Stomach (tissue), 9 donors: ENCODE results near the gene ERC1. TPM values are rescaled to one million over a fixed set of nuclear protein-coding genes. Genes with fewer than 3 reads are reported as not detected.

Experiments used
- DNase-seq, 2 donors: peaks; one replicate each; pipeline versions ENCODE4 v3.0.0 to v3.0.0-alpha.2; 2013 to 2019
- H3K27ac ChIP-seq, 5 donors: fragments of 200-600 bp in 4 of 5; sonication (generic) in 4 of 5; one replicate each; pipeline ENCODE4 v1.5.1; 2013 to 2019; ENCODE audit warnings: mild to moderate bottlenecking in 1 of 5, moderate library complexity in 1 of 5
- H3K27me3 ChIP-seq, 3 donors: fragments of 200-600 bp; sonication (generic); one replicate each; pipeline ENCODE4 v1.5.1; 2017 to 2019; ENCODE audit warnings: mixed run types in 1 of 3
- H3K36me3 ChIP-seq, 4 donors: fragments of 200-600 bp; sonication (generic); 1 replicate in 3 of 4; 2 replicates in 1 of 4; pipeline ENCODE4 v1.5.1; 2016 to 2019
- H3K4me1 ChIP-seq, 4 donors: fragments of 200-600 bp; sonication (generic); one replicate each; pipeline ENCODE4 v1.5.1; 2016 to 2019
- H3K4me3 ChIP-seq, 4 donors: fragments of 200-600 bp; sonication (generic) in 3 of 4; one replicate each; pipeline ENCODE4 v1.5.1; 2016 to 2019; ENCODE audit warnings: mild to moderate bottlenecking in 1 of 4
- H3K9me3 ChIP-seq, 4 donors: fragments of 200-600 bp; sonication (generic); one replicate each; pipeline ENCODE4 v1.5.1; 2016 to 2019
- EP300 ChIP-seq: sonication (generic); formaldehyde crosslinking; IDR thresholded peaks from one replicate; pipeline ENCODE4 v1.6.1; 2017; ENCODE audit warnings: antibody characterized with exemption
- POLR2A ChIP-seq, 4 donors: fragments of 450-650 bp; IDR thresholded peaks; one replicate each; pipeline ENCODE4 v1.6.1; 2016; ENCODE audit warnings: antibody characterized with exemption in 4 of 4, control low read depth in 2 of 4, mild to moderate bottlenecking in 1 of 4, moderate library complexity in 1 of 4
- POLR2AphosphoS5 ChIP-seq, 3 donors: sonication (generic); formaldehyde crosslinking; IDR thresholded peaks; one replicate each; pipeline ENCODE4 v1.6.1; 2016; ENCODE audit warnings: antibody characterized with exemption in 3 of 3
- WGBS, 5 donors: extraction: QIAGEN DNeasy Blood & Tissue Kit in 3 of 5; methylation state at CpG; one replicate each; pipeline versions ENCODE4 v1.1.5 to v1.1.7; 2013 to 2018; 5-methylcytosine and 5-hydroxymethylcytosine counted together
- intact Hi-C: fragments of 100-400 bp; cut with DNase I; formaldehyde crosslinking; loops from one replicate; pipeline ENCODE4 v1.15.1; 2023; ENCODE audit warnings: low total_unique reads
- polyA plus RNA-seq, 3 donors: library from polyadenylated mRNA; stranded (reverse); fragments of 200-250 nt; gene quantifications; one replicate each; pipeline ENCODE4 v1.2.3, GENCODE V29; 2013
- total RNA-seq, 5 donors: library from RNA; depleted of rRNA; stranded (reverse); fragments of >200 nt; gene quantifications; one replicate each; pipeline versions ENCODE4 v1.1.0 to v1.2.3, GENCODE V29; 2014 to 2016
- TF ChIP-seq, protein P1 (sequence below), 7 experiments: fragments of 450-650 bp in 4 of 7; fragments of 200-600 bp in 3 of 7; sonication (generic) in 3 of 7; IDR thresholded peaks; one replicate each; pipeline ENCODE4 v1.5.1; 2016 to 2019; ENCODE audit warnings: antibody characterized with exemption in 7 of 7, control low read depth in 2 of 7, mild to moderate bottlenecking in 1 of 7
- donor health status: healthy with polysubstance abuse.
- donor health status: Bipolar disorder and iron deficiency.
- donor health status: healthy.

ERC1 gene
- total and polyA plus RNA-seq, 8 donors, result 3.8 to 69.4 (median 51.6) TPM

DNA sequence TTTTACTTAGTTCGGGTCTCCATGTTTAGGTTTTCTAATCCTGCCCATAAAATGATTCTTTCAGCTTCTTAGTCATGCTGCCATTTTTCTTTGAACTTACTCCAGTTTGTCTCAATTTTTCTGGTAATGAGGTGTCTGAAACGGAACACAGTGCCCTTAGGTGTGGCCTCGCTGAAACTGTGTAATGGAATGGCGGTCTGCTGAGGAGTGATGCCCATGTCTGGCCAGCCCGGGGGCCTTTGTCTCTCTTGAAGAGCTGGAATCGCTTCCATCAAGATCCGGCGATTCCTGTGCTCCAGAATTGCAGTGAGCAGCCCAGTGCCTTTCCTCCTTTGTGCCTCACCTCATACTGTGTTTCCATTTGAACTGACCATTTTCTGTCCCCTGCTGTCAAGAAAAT lies 490.9 kb downstream of the ERC1 start:
- Histone ChIP-seq H3K4me1 (no peaks in the 10 kb centered on the region), H3K27ac (no peak overlapping the region), H3K27me3 (no peaks in the 10 kb centered on the region), H3K4me3 (no peak overlapping the region), H3K36me3 (peaks cover 0 to 12% (median 2%) of the 10 kb centered on the region in 4 donors), H3K9me3 (no peaks in the 10 kb centered on the region)
- intact Hi-C loops, result no loop called here
- no peak for TF ChIP-seq EP300
- DNase-seq, result no peak
- 85 to 94% (median 93%) methylated on average over 8 of the region's 8 CpGs for WGBS, 5 donors

DNA sequence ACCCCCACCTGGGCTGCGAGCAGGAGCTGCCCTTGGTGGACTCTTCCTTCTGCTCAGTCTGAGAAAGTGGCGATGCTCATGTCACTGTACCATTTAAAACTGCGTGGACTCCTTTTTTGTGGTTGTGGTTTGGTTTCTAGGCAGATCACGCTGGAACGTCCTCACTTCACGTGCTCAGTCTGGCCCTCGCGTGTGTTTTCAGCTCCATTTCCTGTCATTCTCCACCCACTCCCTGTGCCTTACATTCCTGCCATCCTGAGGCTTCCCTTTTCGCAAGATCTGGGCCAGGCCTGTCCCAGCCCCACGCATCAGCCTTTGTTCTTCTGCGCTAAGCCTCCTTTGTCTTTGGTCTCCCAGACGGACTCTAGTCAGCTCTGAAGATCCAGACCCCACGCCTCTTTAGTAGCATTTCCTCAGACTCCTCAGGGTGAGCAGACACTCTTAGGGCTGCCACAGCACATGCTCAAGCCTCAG lies 497.9 kb downstream of the ERC1 start:
- Histone ChIP-seq H3K27me3 (no peaks in the 10 kb centered on the region), H3K4me1 (no peaks in the 10 kb centered on the region), H3K9me3 (no peaks in the 10 kb centered on the region), H3K4me3 (no peak overlapping the region), H3K36me3 (peaks cover 8 to 44% (median 39%) of the 10 kb centered on the region in 4 donors), H3K27ac (peak overlapping the region in 2 of 5 donors; percentile 33 to 38)
- 68 to 82% (median 76%) methylated on average over 13 of the region's 13 CpGs for WGBS, 5 donors
- peak in 1 of 2 donors; percentile 32 for DNase-seq
- no peak for TF ChIP-seq EP300
- intact Hi-C loops, result no loop called here

GRCh38 chr12:1491983-1492697 lies 501.1 kb downstream of the ERC1 start:
- no peak for DNase-seq
- peaks cover 0 to 14% (median 11%) of the 10 kb centered on the region in 4 donors for H3K4me1 ChIP-seq
- intact Hi-C loops, result no loop called here
- WGBS, 5 donors, result 79 to 87% (median 86%) methylated on average over 16 of the region's 16 CpGs
- H3K36me3 ChIP-seq, result peaks cover 8 to 47% (median 44%) of the 10 kb centered on the region in 4 donors
- no peak overlapping the region for H3K4me3 ChIP-seq
- H3K27me3 ChIP-seq, result no peaks in the 10 kb centered on the region
- TF ChIP-seq, protein P1, sequence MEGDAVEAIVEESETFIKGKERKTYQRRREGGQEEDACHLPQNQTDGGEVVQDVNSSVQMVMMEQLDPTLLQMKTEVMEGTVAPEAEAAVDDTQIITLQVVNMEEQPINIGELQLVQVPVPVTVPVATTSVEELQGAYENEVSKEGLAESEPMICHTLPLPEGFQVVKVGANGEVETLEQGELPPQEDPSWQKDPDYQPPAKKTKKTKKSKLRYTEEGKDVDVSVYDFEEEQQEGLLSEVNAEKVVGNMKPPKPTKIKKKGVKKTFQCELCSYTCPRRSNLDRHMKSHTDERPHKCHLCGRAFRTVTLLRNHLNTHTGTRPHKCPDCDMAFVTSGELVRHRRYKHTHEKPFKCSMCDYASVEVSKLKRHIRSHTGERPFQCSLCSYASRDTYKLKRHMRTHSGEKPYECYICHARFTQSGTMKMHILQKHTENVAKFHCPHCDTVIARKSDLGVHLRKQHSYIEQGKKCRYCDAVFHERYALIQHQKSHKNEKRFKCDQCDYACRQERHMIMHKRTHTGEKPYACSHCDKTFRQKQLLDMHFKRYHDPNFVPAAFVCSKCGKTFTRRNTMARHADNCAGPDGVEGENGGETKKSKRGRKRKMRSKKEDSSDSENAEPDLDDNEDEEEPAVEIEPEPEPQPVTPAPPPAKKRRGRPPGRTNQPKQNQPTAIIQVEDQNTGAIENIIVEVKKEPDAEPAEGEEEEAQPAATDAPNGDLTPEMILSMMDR (IDR thresholded peaks at IDR 0.05), result no peak
- no peak for TF ChIP-seq POLR2A (IDR thresholded peaks at IDR 0.05)
- TF ChIP-seq EP300, result no peak
- no peak for TF ChIP-seq POLR2AphosphoS5 (IDR thresholded peaks at IDR 0.05)
- H3K27ac ChIP-seq, result no peak overlapping the region
- H3K9me3 ChIP-seq, result no peaks in the 10 kb centered on the region

DNA sequence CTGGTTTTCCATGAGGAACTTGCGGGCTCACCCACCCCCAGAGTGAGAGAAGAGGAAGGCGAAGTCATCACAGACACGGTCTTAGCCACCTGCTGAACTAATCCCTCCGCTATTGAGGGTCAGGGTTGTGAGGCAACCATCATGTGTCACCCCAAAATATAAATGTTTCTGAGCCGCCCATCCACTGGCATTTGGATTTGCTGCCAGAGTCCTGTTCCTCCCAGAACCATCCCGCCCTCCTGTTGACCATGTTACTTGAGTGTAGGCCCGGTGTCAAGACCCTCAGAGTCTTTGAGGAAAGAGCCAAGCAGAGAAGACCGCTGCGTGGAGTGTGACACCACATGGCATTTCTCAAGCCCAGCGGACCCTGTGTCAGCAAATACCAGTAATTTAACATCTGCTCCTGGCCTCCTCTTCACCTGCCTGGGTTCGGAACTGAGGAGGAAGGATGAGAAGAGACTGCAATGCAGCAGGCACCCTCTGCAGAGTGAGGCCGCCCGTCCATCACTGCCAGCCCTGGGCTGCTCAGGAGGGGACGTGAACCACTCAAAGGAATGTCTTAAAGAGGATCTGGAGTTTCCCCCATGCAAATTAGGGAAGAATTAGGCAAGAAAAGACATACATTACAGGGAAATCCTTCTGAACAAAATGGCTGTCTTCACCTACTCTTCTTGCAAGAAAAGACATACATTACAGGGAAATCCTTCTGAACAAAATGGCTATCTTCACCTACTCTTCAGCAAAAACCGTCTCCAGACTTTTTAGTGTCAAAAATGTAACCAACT lies 502.9 kb downstream of the ERC1 start:
- no peaks in the 10 kb centered on the region for H3K9me3 ChIP-seq
- intact Hi-C loops, result no loop called here
- DNase-seq, result no peak
- no peak overlapping the region for H3K4me3 ChIP-seq
- 95 to 97% (median 97%) methylated on average over 15 of the region's 15 CpGs for WGBS, 5 donors
- no peaks in the 10 kb centered on the region for H3K27me3 ChIP-seq
- TF ChIP-seq, protein P1 (IDR thresholded peaks at IDR 0.05), result no peak
- no peak for TF ChIP-seq POLR2A (IDR thresholded peaks at IDR 0.05)
- no peak for TF ChIP-seq POLR2AphosphoS5 (IDR thresholded peaks at IDR 0.05)
- no peak for TF ChIP-seq EP300
- H3K4me1 ChIP-seq, result peaks cover 0 to 17% (median 11%) of the 10 kb centered on the region in 4 donors
- no peak overlapping the region for H3K27ac ChIP-seq
- H3K36me3 ChIP-seq, result peaks cover 8 to 47% (median 44%) of the 10 kb centered on the region in 4 donors

GRCh38 chr12:1494856-1495255 lies 503.8 kb downstream of the ERC1 start:
- H3K27me3 ChIP-seq, result no peaks in the 10 kb centered on the region
- WGBS, 5 donors, result 90 to 98% (median 95%) methylated on average over 6 to 7 of the region's 7 CpGs

More at GRCh38 chr12:1494856-1495255, 503.8 kb downstream of the ERC1 start:
- peaks cover 8 to 42% (median 41%) of the 10 kb centered on the region in 4 donors for H3K36me3 ChIP-seq
- H3K9me3 ChIP-seq, result no peaks in the 10 kb centered on the region
- intact Hi-C loops, result no loop called here
- no peak overlapping the region for H3K4me3 ChIP-seq
- TF ChIP-seq POLR2A (IDR thresholded peaks at IDR 0.05) (no peak), EP300 (no peak), POLR2AphosphoS5 (IDR thresholded peaks at IDR 0.05) (no peak)
- TF ChIP-seq, protein P1 (IDR thresholded peaks at IDR 0.05), result no peak
- H3K4me1 ChIP-seq, result peaks cover 0 to 17% (median 11%) of the 10 kb centered on the region in 4 donors
- H3K27ac ChIP-seq, result no peak overlapping the region
- no peak for DNase-seq
